Measurements from ENCODE around the gene DHRS3. TPM values are rescaled to one million over a fixed set of nuclear protein-coding genes. Genes with fewer than 3 reads are reported as not detected.
"Not testable (repeated sequence)": the region's sequence is repeated elsewhere in the genome, so short reads cannot be mapped to it uniquely, and the experiment has no call there.

The DHRS3 gene
- total RNA-seq = 10 to 100 TPM; 33.3 to 34.6 TPM

GRCh38 chr1:12617901-12618660 is at the start of gene DHRS3:
DHRS3 (minus strand) TSS chr1:12618210; CDS start chr1:12617348, 862 bp downstream.
- Mint-ChIP-seq H3K27ac (peak within 1 kb of the TSS; percentile 92), H3K27me3 (no peaks in the 10 kb centered on the region), H3K4me1 (peaks cover 54% of the 10 kb centered on the region), H3K9me3 (ENCODE audit: low read depth) (no peaks in the 10 kb centered on the region), H3K36me3 (ENCODE audit: low read depth) (peaks cover 12% of the 10 kb centered on the region), H3K4me3 (peak within 1 kb of the TSS; percentile 95)
- DNase-seq (peak; percentile 83), ATAC-seq (peak; percentile 55)
- intact Hi-C loops (cut with DNase I, micrococcal nuclease) = loop anchor here (1.0 to 5.0 kb wide), 10 partner anchors 99 to 551 kb away; partner anchors contain the start of gene VPS13D (in 1 of the 2)
- ChIA-PET CTCF (interaction anchor here (0.5 to 6.5 kb wide), 16 partner anchors 15 to 340 kb away, joined by 3 to 68 read pairs (median 4); no protein-coding TSS in a partner anchor), POLR2A (interaction anchor here (0.6 to 3.5 kb wide), 6 partner anchors 23 to 709 kb away, joined by 3 to 13 read pairs (median 4); no protein-coding TSS in a partner anchor)

- no peaks in the 10 kb centered on the region for H3K27me3 Mint-ChIP-seq
- DNase-seq (no peak), ATAC-seq (no peak)
- POLR2A ChIA-PET = no interaction called here
- H3K36me3 Mint-ChIP-seq (ENCODE audit: low read depth) = no peaks in the 10 kb centered on the region
- intact Hi-C loops (cut with DNase I, micrococcal nuclease) = no loop called here
- CTCF ChIA-PET = interaction anchor here (1.2 kb wide), 1 partner anchor 47 kb away, joined by 3 read pairs; no protein-coding TSS in a partner anchor
- H3K27ac Mint-ChIP-seq = no peak overlapping the region
- H3K9me3 Mint-ChIP-seq (ENCODE audit: low read depth) = peaks cover 1% of the 10 kb centered on the region
- H3K4me1 Mint-ChIP-seq = no peaks in the 10 kb centered on the region
- H3K4me3 Mint-ChIP-seq = no peak overlapping the region
These were observed 48.2 kb upstream of the DHRS3 start for GRCh38 chr1:12666141-12666735.

GRCh38 chr1:12665511-12665910 is 47.5 kb upstream of the DHRS3 start:
- ChIA-PET POLR2A (no interaction called here), CTCF (interaction anchor here (0.8 kb wide), 1 partner anchor 144 kb away, joined by 3 read pairs; no protein-coding TSS in a partner anchor)
- ATAC-seq (no peak), DNase-seq (no peak)
- H3K4me1 Mint-ChIP-seq = no peaks in the 10 kb centered on the region
- H3K27me3 Mint-ChIP-seq = no peaks in the 10 kb centered on the region
- H3K27ac Mint-ChIP-seq = no peak overlapping the region
- H3K36me3 Mint-ChIP-seq (ENCODE audit: low read depth) = no peaks in the 10 kb centered on the region
- H3K4me3 Mint-ChIP-seq = no peak overlapping the region
- peaks cover 1% of the 10 kb centered on the region for H3K9me3 Mint-ChIP-seq (ENCODE audit: low read depth)
- intact Hi-C loops (cut with DNase I, micrococcal nuclease) = no loop called here

- no peak overlapping the region for H3K4me3 Mint-ChIP-seq
- intact Hi-C loops (cut with DNase I, micrococcal nuclease) = no loop called here
- no peak for ATAC-seq
- ChIA-PET POLR2A (no interaction called here), CTCF (interaction anchor here (0.6 to 0.7 kb wide), 3 partner anchors 254 to 453 kb away, joined by 3 to 5 read pairs (median 3); no protein-coding TSS in a partner anchor)
- peaks cover 4% of the 10 kb centered on the region for H3K4me1 Mint-ChIP-seq
- no peak for DNase-seq
- H3K27ac Mint-ChIP-seq = no peak overlapping the region
- H3K36me3 Mint-ChIP-seq (ENCODE audit: low read depth) = no peaks in the 10 kb centered on the region
- no peaks in the 10 kb centered on the region for H3K9me3 Mint-ChIP-seq (ENCODE audit: low read depth)
- H3K27me3 Mint-ChIP-seq = no peaks in the 10 kb centered on the region
These were observed 44.5 kb upstream of the DHRS3 start for GRCh38 chr1:12662556-12662955.

GRCh38 chr1:12661606-12662219 is 43.7 kb upstream of the DHRS3 start:
- peaks cover 4% of the 10 kb centered on the region for H3K4me1 Mint-ChIP-seq
- no peak for DNase-seq
- no peak overlapping the region for H3K27ac Mint-ChIP-seq
- ChIA-PET POLR2A (no interaction called here), CTCF (interaction anchor here (0.7 kb wide), 1 partner anchor 301 kb away, joined by 5 read pairs; no protein-coding TSS in a partner anchor)
- intact Hi-C loops (cut with DNase I, micrococcal nuclease) = no loop called here
- H3K9me3 Mint-ChIP-seq (ENCODE audit: low read depth) = no peaks in the 10 kb centered on the region
- no peaks in the 10 kb centered on the region for H3K27me3 Mint-ChIP-seq
- H3K4me3 Mint-ChIP-seq = no peak overlapping the region
- no peak for ATAC-seq
- no peaks in the 10 kb centered on the region for H3K36me3 Mint-ChIP-seq (ENCODE audit: low read depth)

GRCh38 chr1:12658531-12659453 is 40.8 kb upstream of the DHRS3 start:
- H3K4me3 Mint-ChIP-seq = no peak overlapping the region
- H3K27me3 Mint-ChIP-seq = no peaks in the 10 kb centered on the region
- no peaks in the 10 kb centered on the region for H3K9me3 Mint-ChIP-seq (ENCODE audit: low read depth)
- H3K27ac Mint-ChIP-seq = no peak overlapping the region
- DNase-seq = peak; percentile 82
- peaks cover 4% of the 10 kb centered on the region for H3K4me1 Mint-ChIP-seq
- peak; percentile 74 for ATAC-seq
- POLR2A ChIA-PET = no interaction called here
- intact Hi-C loops (cut with DNase I, micrococcal nuclease) = loop anchor here (1.0 to 2.0 kb wide), 5 partner anchors 344 to 540 kb away; no protein-coding TSS in a partner anchor
- no peaks in the 10 kb centered on the region for H3K36me3 Mint-ChIP-seq (ENCODE audit: low read depth)
- CTCF ChIA-PET = interaction anchor here (0.6 to 2.2 kb wide), 54 partner anchors 9 to 565 kb away, joined by 3 to 14 read pairs (median 4); partner anchors contain the start of genes AADACL4 and DHRS3

GRCh38 chr1:12657885-12658512 is 40.0 kb upstream of the DHRS3 start:
- DNase-seq; H3K4me1 Mint-ChIP-seq; POLR2A ChIA-PET; H3K27ac Mint-ChIP-seq; H3K9me3 Mint-ChIP-seq (ENCODE audit: low read depth); ATAC-seq; H3K27me3 Mint-ChIP-seq; H3K36me3 Mint-ChIP-seq (ENCODE audit: low read depth); H3K4me3 Mint-ChIP-seq: not testable (repeated sequence)
- intact Hi-C loops (cut with DNase I, micrococcal nuclease) = loop anchor here (2.0 kb wide), 2 partner anchors 343 to 539 kb away; no protein-coding TSS in a partner anchor
- CTCF ChIA-PET = interaction anchor here (0.6 to 2.2 kb wide), 28 partner anchors 8 to 534 kb away, joined by 3 to 14 read pairs (median 6); no protein-coding TSS in a partner anchor

- no peak for DNase-seq
- ATAC-seq = no peak
- peaks cover 4% of the 10 kb centered on the region for H3K4me1 Mint-ChIP-seq
- H3K27ac Mint-ChIP-seq = no peak overlapping the region
- H3K36me3 Mint-ChIP-seq (ENCODE audit: low read depth) = no peaks in the 10 kb centered on the region
- intact Hi-C loops (cut with DNase I, micrococcal nuclease) = no loop called here
- ChIA-PET CTCF (interaction anchor here (0.6 to 1.9 kb wide), 6 partner anchors 42 to 386 kb away, joined by 3 to 13 read pairs (median 3); no protein-coding TSS in a partner anchor), POLR2A (no interaction called here)
- H3K9me3 Mint-ChIP-seq (ENCODE audit: low read depth) = no peaks in the 10 kb centered on the region
- no peak overlapping the region for H3K4me3 Mint-ChIP-seq
- peaks cover 1% of the 10 kb centered on the region for H3K27me3 Mint-ChIP-seq
These were observed 39.3 kb upstream of the DHRS3 start for GRCh38 chr1:12657060-12657884.

GRCh38 chr1:12656575-12656974 is 38.6 kb upstream of the DHRS3 start:
- Mint-ChIP-seq H3K9me3 (ENCODE audit: low read depth) (no peaks in the 10 kb centered on the region), H3K4me1 (peaks cover 4% of the 10 kb centered on the region), H3K27ac (no peak overlapping the region), H3K4me3 (no peak overlapping the region), H3K27me3 (peaks cover 4% of the 10 kb centered on the region), H3K36me3 (ENCODE audit: low read depth) (no peaks in the 10 kb centered on the region)
- POLR2A ChIA-PET = no interaction called here
- ATAC-seq (no peak), DNase-seq (no peak)
- intact Hi-C loops (cut with DNase I, micrococcal nuclease) = no loop called here
- CTCF ChIA-PET = interaction anchor here (0.7 to 1.9 kb wide), 5 partner anchors 43 to 384 kb away, joined by 3 to 8 read pairs (median 3); no protein-coding TSS in a partner anchor

GRCh38 chr1:12654657-12655056 is 36.6 kb upstream of the DHRS3 start:
- H3K9me3 Mint-ChIP-seq (ENCODE audit: low read depth) = no peaks in the 10 kb centered on the region
- no peak overlapping the region for H3K4me3 Mint-ChIP-seq
- DNase-seq (no peak), ATAC-seq (no peak)
- CTCF ChIA-PET = no interaction called here
- H3K36me3 Mint-ChIP-seq (ENCODE audit: low read depth) = no peaks in the 10 kb centered on the region
- no peak overlapping the region for H3K27ac Mint-ChIP-seq
- H3K27me3 Mint-ChIP-seq = peaks cover 9% of the 10 kb centered on the region
- POLR2A ChIA-PET = no interaction called here
- H3K4me1 Mint-ChIP-seq = peaks cover 4% of the 10 kb centered on the region
- intact Hi-C loops (cut with DNase I, micrococcal nuclease) = no loop called here
